Measurements from ENCODE around the gene PAK1IP1.

- TF ChIP-seq GATA2 (IDR thresholded peaks at IDR 0.05; ENCODE audit: low read depth, low read length), result no peak
- no peak for TF ChIP-seq GATA3 (IDR thresholded peaks at IDR 0.05; ENCODE audit: low read depth, low read length)
These were observed 39.2 kb upstream of the PAK1IP1 start for GRCh38 chr6:10655508-10656055.

Data from SH-SY5Y (cell line).